Panc1 (cell line): ENCODE measurements around the gene CRMP1. TPM values are rescaled to one million over a fixed set of nuclear protein-coding genes. Genes with fewer than 3 reads are reported as not detected.

Source experiments
- ATAC-seq: fragments of 200-7000 bp; cut with Tn5 transposase; 2 replicates; pipeline ENCODE4 v1.9.1; 2020; ENCODE audit warnings: mild to moderate bottlenecking, moderate library complexity
- BruUV-seq: library from RNA; stranded (reverse); fragments of 400-500 nt; replicated peaks from 2 replicates; lab custom pipeline; 2021; lab: Mats Ljungman, UMichigan
- CTCF ChIA-PET: fragments of 300-600 bp; sonication (Branson Sonifier 250); formaldehyde crosslinking; loops from one replicate; lab custom pipeline; 2022; ENCODE audit warnings: antibody characterized with exemption; lab: Charles Lee
- POLR2A ChIA-PET: fragments of 300-600 bp; sonication (Branson Sonifier 250); formaldehyde crosslinking; loops from one replicate; lab custom pipeline; 2022; ENCODE audit warnings: antibody characterized with exemption; lab: Charles Lee
- DNase-seq: peaks from one replicate; pipeline ENCODE4 v3.0.0-alpha.2; 2010; ENCODE audit warnings: low read depth, low spot score
- H3K27ac ChIP-seq: 2 replicates; pipeline ENCODE4 v1.5.1; 2011; ENCODE audit warnings: mild to moderate bottlenecking, low read length, inconsistent platforms
- H3K27me3 ChIP-seq: fragments of 200-500 bp; sonication (Bioruptor generic); 2 replicates; pipeline ENCODE4 v1.6.0; 2014; ENCODE audit warnings: low read length, inconsistent platforms; ENCODE audit not compliant: control insufficient read depth, insufficient read depth
- H3K36me3 ChIP-seq: fragments of 200-500 bp; sonication (Bioruptor generic); 2 replicates; pipeline ENCODE4 v1.5.1; 2014; ENCODE audit warnings: inconsistent platforms, mild to moderate bottlenecking, low read length, moderate library complexity; ENCODE audit not compliant: control insufficient read depth, insufficient read depth
- H3K4me1 ChIP-seq: 2 replicates; pipeline ENCODE4 v1.5.1; 2011; ENCODE audit warnings: inconsistent platforms, mild to moderate bottlenecking, low read length, moderate library complexity; ENCODE audit not compliant: control insufficient read depth, insufficient read depth
- H3K4me3 ChIP-seq, 2 experiments: 2 replicates each; pipeline ENCODE4 v1.5.1; 2011 to 2012; ENCODE audit warnings: low read depth in 2 of 2, low read length in 2 of 2, mild to moderate bottlenecking in 2 of 2, inconsistent platforms in 1 of 2, moderate library complexity in 1 of 2
- H3K9me3 ChIP-seq: fragments of 200-500 bp; sonication (Bioruptor generic); 2 replicates; pipeline ENCODE4 v1.5.1; 2014; ENCODE audit warnings: low read depth, mild to moderate bottlenecking, inconsistent platforms, low read length, moderate library complexity; ENCODE audit not compliant: control insufficient read depth, insufficient read depth
- POLR2AphosphoS5 ChIP-seq: IDR thresholded peaks from 2 replicates; pipeline ENCODE4 v1.6.1; 2012; ENCODE audit warnings: mild to moderate bottlenecking, low read depth, low read length, moderate library complexity
- SIN3A ChIP-seq: IDR thresholded peaks from 2 replicates; pipeline ENCODE4 v1.6.1; 2012; ENCODE audit warnings: low read depth, mild to moderate bottlenecking, low read length, moderate library complexity, borderline replicate concordance; ENCODE audit not compliant: insufficient read depth
- TCF7L2 ChIP-seq: IDR thresholded peaks from 2 replicates; pipeline ENCODE4 v1.6.1; 2011; ENCODE audit warnings: mild to moderate bottlenecking, low read depth, low read length, inconsistent platforms
- in situ Hi-C: cut with HindIII; loops from 2 replicates; pipeline ENCODE4 v1.10.0; 2016; ENCODE audit warnings: low sequenced_read_pairs, low pct_unique_long_range_greater_than_20kb
- intact Hi-C: fragments of 100-400 bp; cut with micrococcal nuclease; formaldehyde crosslinking; loops from one replicate; pipeline ENCODE4 v1.10.0; 2022; ENCODE audit not compliant: unreplicated experiment
- total RNA-seq: library from RNA; stranded (reverse); gene quantifications from one replicate; pipeline ENCODE4 v1.2.1, GENCODE V29; 2021; ENCODE audit not compliant: unreplicated experiment
- TF ChIP-seq, protein P1 (sequence below): fragments of 450-650 bp; IDR thresholded peaks from 2 replicates; pipeline ENCODE4 v1.5.1; 2017; ENCODE audit warnings: mild to moderate bottlenecking
- TF ChIP-seq, protein P2 (sequence below), 2 experiments: IDR thresholded peaks; 2 replicates each; pipeline ENCODE4 v1.6.1; 2011 to 2012; ENCODE audit warnings: low read depth in 2 of 2, control low read depth in 1 of 2, low read length in 1 of 2, mild to moderate bottlenecking in 1 of 2, moderate library complexity in 1 of 2; ENCODE audit not compliant: insufficient read depth in 1 of 2

CRMP1 gene
- total RNA-seq, 1 experiment from 2014 or later = 0.28 TPM

DNA sequence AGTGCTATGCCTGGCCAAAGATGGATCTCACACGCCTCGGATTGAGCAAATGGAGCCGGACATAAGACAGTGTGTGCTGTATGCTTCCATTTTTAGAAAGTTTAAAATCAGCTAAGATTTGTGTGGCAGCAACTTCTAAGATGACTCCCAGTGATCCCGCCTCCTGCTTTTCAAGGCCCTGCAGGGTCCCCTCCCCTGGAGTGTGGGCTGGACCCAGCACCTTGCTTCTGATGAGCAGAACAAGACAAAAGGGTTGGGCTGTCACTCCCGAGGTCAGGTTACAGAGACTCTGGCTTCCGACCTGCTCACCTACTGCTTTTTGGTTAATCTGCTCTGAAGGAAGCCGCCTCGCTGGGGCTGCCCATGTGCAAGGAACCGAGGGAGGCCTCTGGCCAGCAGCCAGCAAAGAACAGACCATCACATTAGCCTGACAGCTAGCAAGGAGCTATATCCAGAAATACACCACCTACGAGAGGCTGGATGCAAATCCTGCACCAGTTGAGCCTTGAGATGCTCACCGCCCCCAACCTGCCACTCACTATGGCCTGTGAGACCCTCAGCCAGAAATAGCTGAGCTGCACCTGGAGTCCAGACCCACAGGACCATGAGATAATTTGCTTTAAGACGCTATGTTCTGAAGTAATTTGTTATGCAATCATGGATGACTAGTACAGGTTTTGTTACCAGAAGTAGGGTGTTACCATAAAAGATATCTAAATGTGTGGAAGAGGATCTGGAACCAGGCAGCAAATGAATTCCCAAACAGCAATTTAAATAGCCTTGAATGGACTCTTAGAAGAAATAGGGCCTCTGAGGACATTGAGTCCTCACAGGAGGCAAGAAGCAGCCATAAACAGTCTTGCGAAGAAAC, 47.6 kb downstream of the CRMP1 start:
- no peaks in the 10 kb centered on the region; the same call in 1 of the 2 replicates for H3K27me3 ChIP-seq
- intact Hi-C loops = no loop called here
- TF ChIP-seq, protein P1, sequence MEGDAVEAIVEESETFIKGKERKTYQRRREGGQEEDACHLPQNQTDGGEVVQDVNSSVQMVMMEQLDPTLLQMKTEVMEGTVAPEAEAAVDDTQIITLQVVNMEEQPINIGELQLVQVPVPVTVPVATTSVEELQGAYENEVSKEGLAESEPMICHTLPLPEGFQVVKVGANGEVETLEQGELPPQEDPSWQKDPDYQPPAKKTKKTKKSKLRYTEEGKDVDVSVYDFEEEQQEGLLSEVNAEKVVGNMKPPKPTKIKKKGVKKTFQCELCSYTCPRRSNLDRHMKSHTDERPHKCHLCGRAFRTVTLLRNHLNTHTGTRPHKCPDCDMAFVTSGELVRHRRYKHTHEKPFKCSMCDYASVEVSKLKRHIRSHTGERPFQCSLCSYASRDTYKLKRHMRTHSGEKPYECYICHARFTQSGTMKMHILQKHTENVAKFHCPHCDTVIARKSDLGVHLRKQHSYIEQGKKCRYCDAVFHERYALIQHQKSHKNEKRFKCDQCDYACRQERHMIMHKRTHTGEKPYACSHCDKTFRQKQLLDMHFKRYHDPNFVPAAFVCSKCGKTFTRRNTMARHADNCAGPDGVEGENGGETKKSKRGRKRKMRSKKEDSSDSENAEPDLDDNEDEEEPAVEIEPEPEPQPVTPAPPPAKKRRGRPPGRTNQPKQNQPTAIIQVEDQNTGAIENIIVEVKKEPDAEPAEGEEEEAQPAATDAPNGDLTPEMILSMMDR = no peak
- TF ChIP-seq POLR2AphosphoS5 = no peak
- TF ChIP-seq, protein P2, sequence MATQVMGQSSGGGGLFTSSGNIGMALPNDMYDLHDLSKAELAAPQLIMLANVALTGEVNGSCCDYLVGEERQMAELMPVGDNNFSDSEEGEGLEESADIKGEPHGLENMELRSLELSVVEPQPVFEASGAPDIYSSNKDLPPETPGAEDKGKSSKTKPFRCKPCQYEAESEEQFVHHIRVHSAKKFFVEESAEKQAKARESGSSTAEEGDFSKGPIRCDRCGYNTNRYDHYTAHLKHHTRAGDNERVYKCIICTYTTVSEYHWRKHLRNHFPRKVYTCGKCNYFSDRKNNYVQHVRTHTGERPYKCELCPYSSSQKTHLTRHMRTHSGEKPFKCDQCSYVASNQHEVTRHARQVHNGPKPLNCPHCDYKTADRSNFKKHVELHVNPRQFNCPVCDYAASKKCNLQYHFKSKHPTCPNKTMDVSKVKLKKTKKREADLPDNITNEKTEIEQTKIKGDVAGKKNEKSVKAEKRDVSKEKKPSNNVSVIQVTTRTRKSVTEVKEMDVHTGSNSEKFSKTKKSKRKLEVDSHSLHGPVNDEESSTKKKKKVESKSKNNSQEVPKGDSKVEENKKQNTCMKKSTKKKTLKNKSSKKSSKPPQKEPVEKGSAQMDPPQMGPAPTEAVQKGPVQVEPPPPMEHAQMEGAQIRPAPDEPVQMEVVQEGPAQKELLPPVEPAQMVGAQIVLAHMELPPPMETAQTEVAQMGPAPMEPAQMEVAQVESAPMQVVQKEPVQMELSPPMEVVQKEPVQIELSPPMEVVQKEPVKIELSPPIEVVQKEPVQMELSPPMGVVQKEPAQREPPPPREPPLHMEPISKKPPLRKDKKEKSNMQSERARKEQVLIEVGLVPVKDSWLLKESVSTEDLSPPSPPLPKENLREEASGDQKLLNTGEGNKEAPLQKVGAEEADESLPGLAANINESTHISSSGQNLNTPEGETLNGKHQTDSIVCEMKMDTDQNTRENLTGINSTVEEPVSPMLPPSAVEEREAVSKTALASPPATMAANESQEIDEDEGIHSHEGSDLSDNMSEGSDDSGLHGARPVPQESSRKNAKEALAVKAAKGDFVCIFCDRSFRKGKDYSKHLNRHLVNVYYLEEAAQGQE (IDR thresholded peaks at IDR 0.05; ENCODE audit: insufficient read depth in 1 of 2, low read depth in 2 of 2, low read length in 1 of 2) = no peak
- TF ChIP-seq TCF7L2 = no peak
- POLR2A ChIA-PET = interaction anchor here (0.6 kb wide), 1 partner anchor 166 kb away, joined by 3 read pairs; no protein-coding TSS in a partner anchor
- H3K4me3 ChIP-seq = no peak overlapping the region
- no peaks in the 10 kb centered on the region for H3K36me3 ChIP-seq
- ATAC-seq = no peak
- no TSS peak for BruUV-seq
- in situ Hi-C loops = no loop called here
- DNase-seq = no peak
- H3K9me3 ChIP-seq = no peaks in the 10 kb centered on the region
- H3K27ac ChIP-seq = no peak overlapping the region
- CTCF ChIA-PET = no interaction called here
- no peaks in the 10 kb centered on the region for H3K4me1 ChIP-seq

DNA sequence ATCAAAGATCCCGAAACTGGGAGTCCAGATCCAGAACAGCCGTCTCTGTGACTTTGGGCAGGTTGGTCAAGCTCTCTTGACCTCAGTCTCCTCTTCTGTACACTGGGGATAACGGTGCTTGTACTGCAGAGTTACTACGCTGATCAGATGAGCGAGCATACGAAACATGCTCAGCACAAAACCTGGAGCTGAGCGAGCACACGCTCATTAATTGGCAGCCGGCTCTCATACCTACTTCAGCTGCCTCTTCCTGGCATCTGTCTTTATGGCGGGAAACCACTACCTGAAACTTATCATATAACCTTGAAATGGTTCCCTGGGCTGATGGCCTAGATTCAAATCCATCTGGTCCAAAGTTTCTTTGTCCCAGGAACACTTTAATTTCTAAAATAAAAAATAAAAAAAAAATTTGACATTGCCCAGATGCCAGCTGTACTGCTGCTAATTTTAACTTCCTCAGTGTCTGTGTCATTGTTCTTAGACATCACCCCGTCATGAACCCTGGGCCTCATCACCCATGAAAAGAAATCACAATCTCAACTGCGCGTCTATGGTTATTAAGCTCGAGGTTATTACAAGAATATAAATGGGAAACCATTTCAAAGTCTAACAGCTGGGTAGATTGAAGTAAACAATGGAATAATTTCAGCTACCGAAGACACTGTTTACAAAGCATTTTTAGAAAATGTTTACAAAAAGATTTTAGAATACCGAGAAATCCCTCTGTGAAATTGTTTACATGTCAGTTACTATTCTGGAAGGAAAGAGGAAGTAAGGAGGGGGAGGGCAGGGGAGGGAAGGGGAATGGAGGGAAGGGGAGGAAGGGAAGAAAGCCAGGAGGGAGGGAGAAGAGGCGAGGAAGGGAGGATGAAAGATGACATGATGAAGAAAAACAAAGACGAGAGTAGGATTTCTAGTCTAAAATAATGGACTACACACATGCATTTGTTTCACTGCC, 49.0 kb downstream of the CRMP1 start:
- TF ChIP-seq, protein P1 = no peak
- TF ChIP-seq POLR2AphosphoS5 = no peak
- TF ChIP-seq SIN3A = no peak
- TF ChIP-seq, protein P2 (IDR thresholded peaks at IDR 0.05; ENCODE audit: insufficient read depth in 1 of 2, low read depth in 2 of 2, low read length in 1 of 2) = no peak
- no peak for TF ChIP-seq TCF7L2
- DNase-seq = no peak
- no peak for ATAC-seq
- Histone ChIP-seq H3K27ac (no peak overlapping the region), H3K9me3 (no peaks in the 10 kb centered on the region), H3K4me1 (no peaks in the 10 kb centered on the region), H3K27me3 (no peaks in the 10 kb centered on the region; the same call in 1 of the 2 replicates), H3K4me3 (no peak overlapping the region), H3K36me3 (no peaks in the 10 kb centered on the region)
- CTCF ChIA-PET = no interaction called here
- in situ Hi-C loops (no loop called here), intact Hi-C loops (no loop called here)
- POLR2A ChIA-PET = no interaction called here
- no TSS peak for BruUV-seq
